HUES64 (cell line): ENCODE results near the gene ALDH3A1.
"Not testable (repeated sequence)": the region's sequence is repeated elsewhere in the genome, so short reads cannot be mapped to it uniquely, and the experiment has no call there.

ENCODE experiments used
- H3K27ac ChIP-seq: 2 replicates; pipeline ENCODE4 v1.7.0; 2013; ENCODE audit warnings: low read depth, low read length, inconsistent platforms
- H3K27me3 ChIP-seq: 2 replicates; pipeline ENCODE4 v1.6.1; 2013; ENCODE audit warnings: mild to moderate bottlenecking, low read length; ENCODE audit not compliant: insufficient read depth
- H3K36me3 ChIP-seq: 2 replicates; pipeline ENCODE4 v1.6.1; 2013; ENCODE audit warnings: mild to moderate bottlenecking, low read length; ENCODE audit not compliant: insufficient read depth
- H3K4me1 ChIP-seq: 2 replicates; pipeline ENCODE4 v1.6.1; 2013; ENCODE audit warnings: mild to moderate bottlenecking, low read length, moderate library complexity; ENCODE audit not compliant: insufficient read depth
- H3K4me3 ChIP-seq: 2 replicates; pipeline ENCODE4 v1.5.1; 2013; ENCODE audit warnings: mild to moderate bottlenecking, low read length, moderate library complexity
- H3K9ac ChIP-seq: 2 replicates; pipeline ENCODE4 v1.6.1; 2013; ENCODE audit warnings: mild to moderate bottlenecking, low read depth, low read length
- H3K9me3 ChIP-seq: 2 replicates; pipeline ENCODE4 v1.6.1; 2013; ENCODE audit warnings: low read depth, low read length; ENCODE audit not compliant: insufficient read depth
- WGBS: fragments of 150-250, 120-280 bp; methylation state at CpG from one replicate; pipeline ENCODE4 v1.1.7; 2013; ENCODE audit warnings: missing lambda C conversion rate; 5-methylcytosine and 5-hydroxymethylcytosine counted together

Gene ALDH3A1

GRCh38 chr17:19770985-19771735 is 23.1 kb upstream of the ALDH3A1 start:
- WGBS: 86% methylated on average over 6 of the region's 6 CpGs
- Histone ChIP-seq H3K4me3 (no peak overlapping the region), H3K9ac (no peak overlapping the region), H3K36me3 (peaks cover 6% of the 10 kb centered on the region; the same call in 1 of the 2 replicates), H3K9me3 (no peaks in the 10 kb centered on the region), H3K27me3 (no peaks in the 10 kb centered on the region), H3K4me1 (no peaks in the 10 kb centered on the region; the same call in 1 of the 2 replicates), H3K27ac (no peak overlapping the region)

- Histone ChIP-seq H3K36me3 (no peaks in the 10 kb centered on the region), H3K9ac (no peak overlapping the region), H3K4me3 (no peak overlapping the region), H3K4me1 (no peaks in the 10 kb centered on the region; the same call in 1 of the 2 replicates), H3K9me3 (no peaks in the 10 kb centered on the region), H3K27me3 (no peaks in the 10 kb centered on the region), H3K27ac (no peak overlapping the region)
- WGBS: 91% methylated on average over 7 of the region's 7 CpGs
Observed at GRCh38 chr17:19769946-19770652, 22.0 kb upstream of the ALDH3A1 start.

- Histone ChIP-seq H3K27me3 (no peaks in the 10 kb centered on the region), H3K4me1 (no peaks in the 10 kb centered on the region), H3K36me3 (no peaks in the 10 kb centered on the region), H3K9me3 (no peaks in the 10 kb centered on the region), H3K9ac (no peak overlapping the region), H3K27ac (no peak overlapping the region), H3K4me3 (no peak overlapping the region)
- whole genome bisulfite sequencing: 83% methylated on average over 10 of the region's 10 CpGs
Observed at GRCh38 chr17:19768046-19768782, 20.1 kb upstream of the ALDH3A1 start.

- Histone ChIP-seq H3K9ac (no peak overlapping the region), H3K36me3 (no peaks in the 10 kb centered on the region), H3K4me3 (no peak overlapping the region), H3K9me3 (no peaks in the 10 kb centered on the region), H3K4me1 (no peaks in the 10 kb centered on the region), H3K27me3 (0 out of 2 replicates have a peak, but pooled peaks cover 4% of the 10 kb centered on the region), H3K27ac (no peak overlapping the region)
- WGBS: 26% methylated on average over 12 of the region's 12 CpGs
Observed at GRCh38 chr17:19766421-19767270, 18.5 kb upstream of the ALDH3A1 start.

GRCh38 chr17:19766016-19766415 is 17.9 kb upstream of the ALDH3A1 start:
- Histone ChIP-seq H3K36me3 (no peaks in the 10 kb centered on the region), H3K9me3 (no peaks in the 10 kb centered on the region), H3K27ac (no peak overlapping the region), H3K4me1 (no peaks in the 10 kb centered on the region), H3K4me3 (no peak overlapping the region), H3K27me3 (0 out of 2 replicates have a peak, but pooled peaks cover 4% of the 10 kb centered on the region), H3K9ac (no peak overlapping the region)
- WGBS: 86% methylated on average over 7 of the region's 7 CpGs

GRCh38 chr17:19763991-19764390 is 15.9 kb upstream of the ALDH3A1 start:
- H3K36me3 ChIP-seq, H3K4me3 ChIP-seq, H3K9me3 ChIP-seq, H3K27ac ChIP-seq, H3K9ac ChIP-seq, H3K4me1 ChIP-seq, H3K27me3 ChIP-seq: not testable (repeated sequence)
- WGBS: 89% methylated on average over 6 of the region's 6 CpGs

GRCh38 chr17:19763416-19763815 is 15.3 kb upstream of the ALDH3A1 start:
- no peak overlapping the region for H3K27ac ChIP-seq
- H3K4me1 ChIP-seq: no peaks in the 10 kb centered on the region
- no peak overlapping the region for H3K9ac ChIP-seq
- 0 out of 2 replicates have a peak, but pooled peaks cover 4% of the 10 kb centered on the region for H3K27me3 ChIP-seq
- no peaks in the 10 kb centered on the region for H3K36me3 ChIP-seq
- H3K9me3 ChIP-seq: no peaks in the 10 kb centered on the region
- 96% methylated on average over 2 of the region's 2 CpGs for WGBS
- H3K4me3 ChIP-seq: no peak overlapping the region

GRCh38 chr17:19762515-19762961 is 14.4 kb upstream of the ALDH3A1 start:
- WGBS: 28% methylated on average over 15 of the region's 15 CpGs
- no peaks in the 10 kb centered on the region for H3K36me3 ChIP-seq
- no peaks in the 10 kb centered on the region for H3K9me3 ChIP-seq
- H3K4me1 ChIP-seq: no peaks in the 10 kb centered on the region
- no peak overlapping the region for H3K4me3 ChIP-seq
- H3K9ac ChIP-seq: no peak overlapping the region
- no peak overlapping the region for H3K27ac ChIP-seq
- 0 out of 2 replicates have a peak, but pooled peaks cover 4% of the 10 kb centered on the region for H3K27me3 ChIP-seq

- Histone ChIP-seq H3K27me3 (0 out of 2 replicates have a peak, but pooled peaks cover 4% of the 10 kb centered on the region), H3K9ac (no peak overlapping the region), H3K36me3 (no peaks in the 10 kb centered on the region), H3K9me3 (no peaks in the 10 kb centered on the region), H3K4me3 (no peak overlapping the region), H3K27ac (no peak overlapping the region), H3K4me1 (no peaks in the 10 kb centered on the region)
- WGBS: 92% methylated on average over 9 of the region's 9 CpGs
Observed at GRCh38 chr17:19760746-19761145, 12.6 kb upstream of the ALDH3A1 start.
